A673 (cell line): Measurements from ENCODE around the gene GBF1. TPM values are rescaled to one million over a fixed set of nuclear protein-coding genes. Genes with fewer than 3 reads are reported as not detected.
A peak's percentile ranks its signal among the peaks of the same experiment; 100 is the strongest.

ENCODE experiments used
- BruUV-seq: library from RNA; stranded (reverse); fragments of 400-500 nt; replicated peaks from 2 replicates; lab custom pipeline; 2021; lab: Mats Ljungman, UMichigan
- CTCF ChIA-PET: fragments of 300-600 bp; sonication (Branson Sonifier 250); formaldehyde crosslinking; loops from one replicate; lab custom pipeline; 2022; ENCODE audit warnings: antibody characterized with exemption; lab: Charles Lee
- POLR2A ChIA-PET: fragments of 300-600 bp; sonication (Branson Sonifier 250); formaldehyde crosslinking; loops from one replicate; lab custom pipeline; 2022; ENCODE audit warnings: antibody characterized with exemption; ENCODE audit not compliant: low non-redundant PET; lab: Charles Lee
- DNase-seq: peaks from one replicate; pipeline ENCODE4 v3.0.0-alpha.2; 2015; ENCODE audit warnings: low spot score
- H3K27ac ChIP-seq: fragments of 200-600 bp; sonication (generic); 2 replicates; pipeline ENCODE4 v1.5.1; 2016; ENCODE audit warnings: mixed run types, low read depth, mild to moderate bottlenecking, mixed read lengths, antibody characterized with exemption, low read length; ENCODE audit not compliant: poor library complexity, severe bottlenecking
- H3K27me3 ChIP-seq: fragments of 200-600 bp; sonication (generic); replicated peaks from 2 replicates; pipeline ENCODE4 v1.6.1; 2017; ENCODE audit warnings: mixed run types, low read depth, mild to moderate bottlenecking, mixed read lengths, antibody characterized with exemption, low read length; ENCODE audit not compliant: insufficient read depth, poor library complexity
- H3K36me3 ChIP-seq: fragments of 200-600 bp; sonication (generic); 2 replicates; pipeline ENCODE4 v1.6.1; 2016; ENCODE audit warnings: mixed run types, mild to moderate bottlenecking, mixed read lengths, antibody characterized with exemption, low read length; ENCODE audit not compliant: insufficient read depth, poor library complexity, severe bottlenecking
- H3K4me1 ChIP-seq: fragments of 200-600 bp; sonication (generic); 2 replicates; pipeline ENCODE4 v1.6.1; 2017; ENCODE audit warnings: mixed run types, mild to moderate bottlenecking, mixed read lengths, antibody characterized with exemption, low read length; ENCODE audit not compliant: insufficient read depth, poor library complexity, severe bottlenecking
- H3K4me3 ChIP-seq: fragments of 200-600 bp; sonication (generic); 2 replicates; pipeline ENCODE4 v1.5.1; 2016; ENCODE audit warnings: low read depth, mixed run types, mild to moderate bottlenecking, mixed read lengths, low read length; ENCODE audit not compliant: poor library complexity, severe bottlenecking
- H3K9me3 ChIP-seq: fragments of 200-600 bp; sonication (generic); 2 replicates; pipeline ENCODE4 v1.6.1; 2016; ENCODE audit warnings: mixed run types, low read depth, mild to moderate bottlenecking, mixed read lengths, antibody characterized with exemption, low read length; ENCODE audit not compliant: poor library complexity, severe bottlenecking
- EZH2 ChIP-seq: fragments of 200-600 bp; sonication (generic); IDR thresholded peaks from 2 replicates; pipeline ENCODE4 v1.6.1; 2017; ENCODE audit warnings: borderline replicate concordance, low read depth, mild to moderate bottlenecking, mixed read lengths, antibody characterized with exemption, low read length; ENCODE audit not compliant: poor library complexity, severe bottlenecking
- intact Hi-C: fragments of 100-400 bp; cut with micrococcal nuclease; formaldehyde crosslinking; loops from one replicate; pipeline ENCODE4 v1.10.0; 2022; ENCODE audit not compliant: unreplicated experiment
- total RNA-seq: library from RNA; stranded (reverse); gene quantifications from 2 replicates; pipeline ENCODE4 v1.2.3, GENCODE V29; 2021
- TF ChIP-seq, protein P1 (sequence below): fragments of 300-800, 200-600 bp; sonication (generic); conservative IDR thresholded peaks from 2 replicates; pipeline ENCODE4 v1.5.1; 2017; ENCODE audit warnings: low read depth, mild to moderate bottlenecking, antibody characterized with exemption, low read length, moderate library complexity, mixed read lengths

The GBF1 gene
- total RNA-seq, 1 experiment from 2014 or later: 50.0 TPM

DNA sequence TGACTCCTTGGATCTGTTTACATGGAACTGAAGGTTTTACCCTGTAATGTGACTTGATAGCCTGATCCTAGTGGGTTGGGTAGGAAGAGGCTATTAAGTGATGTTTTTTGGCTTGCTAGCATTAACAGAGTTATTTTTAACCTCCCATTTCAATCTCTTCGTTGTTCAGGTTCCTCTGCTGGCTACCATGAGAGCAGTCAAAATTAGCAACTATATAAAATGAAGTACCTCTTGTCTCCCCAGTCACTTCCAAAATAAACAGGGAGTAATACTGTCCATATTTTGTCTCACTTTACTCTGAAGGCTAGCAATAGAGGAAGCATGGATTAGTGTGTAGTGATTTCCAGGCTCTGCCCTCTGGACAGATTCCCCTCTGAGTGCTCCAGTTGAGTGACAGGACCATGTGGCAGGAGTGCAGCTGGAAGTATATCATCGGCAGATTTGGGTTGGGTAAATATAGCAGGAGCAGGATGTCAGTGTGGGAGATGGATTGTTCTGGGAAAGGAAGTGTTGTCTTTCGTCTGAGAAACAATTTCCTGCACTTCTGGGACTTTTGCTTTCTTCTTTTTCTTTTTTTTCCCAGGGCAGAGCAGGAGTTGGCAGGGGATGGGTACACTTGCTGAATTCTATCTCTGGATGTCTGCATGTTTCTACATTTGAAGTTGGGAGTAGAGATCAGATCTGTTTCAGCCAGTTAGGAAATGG lies 35.2 kb downstream of the GBF1 start:
- CTCF ChIA-PET: no interaction called here

DNA sequence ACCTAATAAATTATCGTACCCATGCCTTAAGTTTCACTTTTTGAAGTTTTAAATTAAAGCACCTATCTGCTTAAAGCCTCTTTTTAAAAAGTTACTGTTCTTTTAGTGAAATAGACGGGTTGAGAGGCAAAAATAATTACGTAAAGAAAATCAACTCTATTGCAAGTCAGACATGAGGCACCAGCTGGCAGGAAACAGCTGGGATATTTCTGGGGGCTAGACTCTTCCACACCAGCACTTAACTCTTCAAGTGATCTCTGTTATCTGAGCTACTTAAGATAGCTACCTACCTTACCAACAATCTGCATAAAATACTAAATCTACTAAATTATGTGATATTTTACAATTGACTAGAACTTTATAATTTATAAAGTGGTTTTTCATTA lies 35.8 kb downstream of the GBF1 start:
- TF ChIP-seq, protein P1, sequence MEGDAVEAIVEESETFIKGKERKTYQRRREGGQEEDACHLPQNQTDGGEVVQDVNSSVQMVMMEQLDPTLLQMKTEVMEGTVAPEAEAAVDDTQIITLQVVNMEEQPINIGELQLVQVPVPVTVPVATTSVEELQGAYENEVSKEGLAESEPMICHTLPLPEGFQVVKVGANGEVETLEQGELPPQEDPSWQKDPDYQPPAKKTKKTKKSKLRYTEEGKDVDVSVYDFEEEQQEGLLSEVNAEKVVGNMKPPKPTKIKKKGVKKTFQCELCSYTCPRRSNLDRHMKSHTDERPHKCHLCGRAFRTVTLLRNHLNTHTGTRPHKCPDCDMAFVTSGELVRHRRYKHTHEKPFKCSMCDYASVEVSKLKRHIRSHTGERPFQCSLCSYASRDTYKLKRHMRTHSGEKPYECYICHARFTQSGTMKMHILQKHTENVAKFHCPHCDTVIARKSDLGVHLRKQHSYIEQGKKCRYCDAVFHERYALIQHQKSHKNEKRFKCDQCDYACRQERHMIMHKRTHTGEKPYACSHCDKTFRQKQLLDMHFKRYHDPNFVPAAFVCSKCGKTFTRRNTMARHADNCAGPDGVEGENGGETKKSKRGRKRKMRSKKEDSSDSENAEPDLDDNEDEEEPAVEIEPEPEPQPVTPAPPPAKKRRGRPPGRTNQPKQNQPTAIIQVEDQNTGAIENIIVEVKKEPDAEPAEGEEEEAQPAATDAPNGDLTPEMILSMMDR: no peak
- no peak for TF ChIP-seq EZH2
- H3K4me1 ChIP-seq: peaks cover 17% of the 10 kb centered on the region
- POLR2A ChIA-PET: interaction anchor here (0.6 kb wide), 1 partner anchor 737 kb away, joined by 4 read pairs; no protein-coding TSS in a partner anchor
- H3K9me3 ChIP-seq: no peaks in the 10 kb centered on the region
- peak overlapping the region; percentile 1 for H3K4me3 ChIP-seq
- CTCF ChIA-PET: no interaction called here
- H3K27me3 ChIP-seq: no peaks in the 10 kb centered on the region
- peak overlapping the region; percentile 33 for H3K27ac ChIP-seq
- peak; percentile 64 for DNase-seq
- intact Hi-C loops: no loop called here
- peaks cover 7% of the 10 kb centered on the region for H3K36me3 ChIP-seq
- no TSS peak for BruUV-seq

More for the DNA sequence above, 35.2 kb downstream of the GBF1 start:
- Histone ChIP-seq H3K27ac (peak overlapping the region; percentile 33), H3K9me3 (no peaks in the 10 kb centered on the region), H3K36me3 (peaks cover 7% of the 10 kb centered on the region), H3K4me3 (peak overlapping the region; percentile 1), H3K27me3 (no peaks in the 10 kb centered on the region), H3K4me1 (peaks cover 17% of the 10 kb centered on the region)
- BruUV-seq: no TSS peak
- POLR2A ChIA-PET: no interaction called here
- no peak for TF ChIP-seq EZH2
- TF ChIP-seq, protein P1: no peak
- intact Hi-C loops: no loop called here
- peak; percentile 41 for DNase-seq

DNA sequence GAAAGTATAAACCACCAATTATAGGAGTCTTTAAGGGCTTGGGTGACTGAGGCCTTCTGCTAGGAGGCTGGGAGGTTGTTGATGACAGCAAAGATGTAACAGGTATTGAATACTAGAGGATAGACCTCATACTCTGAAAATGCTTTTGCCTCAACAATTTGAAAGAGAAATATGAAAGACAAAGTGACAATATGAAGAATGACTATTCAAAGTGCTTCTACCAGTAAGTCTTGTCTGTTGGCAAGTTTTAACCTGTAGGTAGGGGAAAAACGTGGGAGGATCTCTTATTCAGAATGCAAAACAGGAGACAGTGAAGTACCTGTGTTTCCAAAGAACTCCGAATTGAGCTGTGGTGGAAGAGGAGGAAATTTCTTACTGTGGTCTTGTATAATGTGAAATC lies 38.2 kb downstream of the GBF1 start:
- TF ChIP-seq, protein P1: no peak
- TF ChIP-seq EZH2: no peak
- intact Hi-C loops: no loop called here
- H3K4me1 ChIP-seq: peaks cover 17% of the 10 kb centered on the region
- DNase-seq: no peak
- BruUV-seq: no TSS peak
- CTCF ChIA-PET: no interaction called here
- no peaks in the 10 kb centered on the region for H3K36me3 ChIP-seq
- H3K4me3 ChIP-seq: no peak overlapping the region
- no peaks in the 10 kb centered on the region for H3K27me3 ChIP-seq
- H3K27ac ChIP-seq: no peak overlapping the region
- POLR2A ChIA-PET: no interaction called here
- H3K9me3 ChIP-seq: no peaks in the 10 kb centered on the region
